T-helper 1 cell treated with Interleukin-12 subunit alpha and Interleukin-12 subunit beta and Interleukin-4 antibody, amounts not matched to agents 30 μg/mL and 1 μg/mL, for 36 hours (primary cell): ENCODE measurements around the gene CCDC167.

Source experiments
- H3K27ac Mint-ChIP-seq: one replicate; pipeline ENCODE4 v1.8.0; 2021; ENCODE audit warnings: mild to moderate bottlenecking, mixed read lengths
- H3K27me3 Mint-ChIP-seq: one replicate; pipeline ENCODE4 v1.8.0; 2021; ENCODE audit warnings: low read depth, mixed read lengths
- H3K36me3 Mint-ChIP-seq: one replicate; pipeline ENCODE4 v1.8.0; 2021; ENCODE audit warnings: low read depth, mixed read lengths
- H3K4me1 Mint-ChIP-seq: one replicate; pipeline ENCODE4 v1.8.0; 2021; ENCODE audit warnings: low read depth, mixed read lengths
- H3K4me3 Mint-ChIP-seq: one replicate; pipeline ENCODE4 v1.8.0; 2021; ENCODE audit warnings: mild to moderate bottlenecking, moderate library complexity, mixed read lengths
- H3K9me3 Mint-ChIP-seq: one replicate; pipeline ENCODE4 v1.8.0; 2021; ENCODE audit warnings: mixed read lengths

CCDC167 gene

GRCh38 chr6:37482606-37483251 is 17.0 kb downstream of the CCDC167 start:
- H3K9me3 Mint-ChIP-seq: no peaks in the 10 kb centered on the region
- H3K4me1 Mint-ChIP-seq: peaks cover 2% of the 10 kb centered on the region
- H3K36me3 Mint-ChIP-seq: peaks cover 24% of the 10 kb centered on the region
- no peak overlapping the region for H3K27ac Mint-ChIP-seq
- H3K27me3 Mint-ChIP-seq: no peaks in the 10 kb centered on the region
- H3K4me3 Mint-ChIP-seq: no peak overlapping the region

GRCh38 chr6:37481711-37482605 is 17.7 kb downstream of the CCDC167 start:
- peaks cover 2% of the 10 kb centered on the region for H3K4me1 Mint-ChIP-seq
- no peaks in the 10 kb centered on the region for H3K27me3 Mint-ChIP-seq
- H3K4me3 Mint-ChIP-seq: no peak overlapping the region
- peaks cover 27% of the 10 kb centered on the region for H3K36me3 Mint-ChIP-seq
- no peaks in the 10 kb centered on the region for H3K9me3 Mint-ChIP-seq
- no peak overlapping the region for H3K27ac Mint-ChIP-seq

- Mint-ChIP-seq H3K4me3 (no peak overlapping the region), H3K27ac (no peak overlapping the region), H3K36me3 (peaks cover 29% of the 10 kb centered on the region), H3K27me3 (no peaks in the 10 kb centered on the region), H3K9me3 (no peaks in the 10 kb centered on the region), H3K4me1 (peaks cover 2% of the 10 kb centered on the region)
These were observed 18.6 kb downstream of the CCDC167 start for GRCh38 chr6:37480951-37481534.

- Mint-ChIP-seq H3K36me3 (peaks cover 30% of the 10 kb centered on the region), H3K9me3 (no peaks in the 10 kb centered on the region), H3K4me3 (no peak overlapping the region), H3K27ac (no peak overlapping the region), H3K4me1 (peaks cover 2% of the 10 kb centered on the region), H3K27me3 (no peaks in the 10 kb centered on the region)
These were observed 19.5 kb downstream of the CCDC167 start for GRCh38 chr6:37480118-37480736.

GRCh38 chr6:37479266-37479854 is 20.3 kb downstream of the CCDC167 start:
- Mint-ChIP-seq H3K4me1 (peaks cover 2% of the 10 kb centered on the region), H3K4me3 (no peak overlapping the region), H3K36me3 (peaks cover 31% of the 10 kb centered on the region), H3K9me3 (no peaks in the 10 kb centered on the region), H3K27me3 (no peaks in the 10 kb centered on the region), H3K27ac (no peak overlapping the region)

GRCh38 chr6:37478827-37479226 is 20.9 kb downstream of the CCDC167 start:
- H3K36me3 Mint-ChIP-seq: peaks cover 35% of the 10 kb centered on the region
- H3K27me3 Mint-ChIP-seq: no peaks in the 10 kb centered on the region

GRCh38 chr6:37477656-37478435 is 21.8 kb downstream of the CCDC167 start:
- Mint-ChIP-seq H3K9me3 (no peaks in the 10 kb centered on the region), H3K4me1 (no peaks in the 10 kb centered on the region), H3K27me3 (no peaks in the 10 kb centered on the region), H3K36me3 (peaks cover 31% of the 10 kb centered on the region), H3K27ac (no peak overlapping the region), H3K4me3 (no peak overlapping the region)

More at GRCh38 chr6:37478827-37479226, 20.9 kb downstream of the CCDC167 start:
- Mint-ChIP-seq H3K9me3 (no peaks in the 10 kb centered on the region), H3K4me1 (peaks cover 2% of the 10 kb centered on the region), H3K4me3 (no peak overlapping the region), H3K27ac (no peak overlapping the region)

GRCh38 chr6:37477191-37477590 is 22.5 kb downstream of the CCDC167 start:
- Mint-ChIP-seq H3K36me3 (peaks cover 28% of the 10 kb centered on the region), H3K4me3 (no peak overlapping the region), H3K27me3 (no peaks in the 10 kb centered on the region), H3K4me1 (no peaks in the 10 kb centered on the region), H3K9me3 (no peaks in the 10 kb centered on the region), H3K27ac (no peak overlapping the region)

- Mint-ChIP-seq H3K36me3 (peaks cover 36% of the 10 kb centered on the region), H3K4me3 (no peak overlapping the region), H3K27ac (no peak overlapping the region), H3K27me3 (no peaks in the 10 kb centered on the region), H3K4me1 (no peaks in the 10 kb centered on the region), H3K9me3 (no peaks in the 10 kb centered on the region)
These were observed 25.4 kb downstream of the CCDC167 start for GRCh38 chr6:37474316-37474715.

GRCh38 chr6:37473364-37474095 is 26.2 kb downstream of the CCDC167 start:
- H3K4me1 Mint-ChIP-seq: no peaks in the 10 kb centered on the region
- H3K4me3 Mint-ChIP-seq: no peak overlapping the region
- H3K36me3 Mint-ChIP-seq: peaks cover 31% of the 10 kb centered on the region
- no peaks in the 10 kb centered on the region for H3K9me3 Mint-ChIP-seq
- no peaks in the 10 kb centered on the region for H3K27me3 Mint-ChIP-seq
- H3K27ac Mint-ChIP-seq: no peak overlapping the region

- no peak overlapping the region for H3K4me3 Mint-ChIP-seq
- H3K9me3 Mint-ChIP-seq: peaks cover 5% of the 10 kb centered on the region
- peaks cover 8% of the 10 kb centered on the region for H3K4me1 Mint-ChIP-seq
- no peaks in the 10 kb centered on the region for H3K27me3 Mint-ChIP-seq
- H3K27ac Mint-ChIP-seq: no peak overlapping the region
- H3K36me3 Mint-ChIP-seq: peaks cover 49% of the 10 kb centered on the region
These were observed 32.0 kb downstream of the CCDC167 start for GRCh38 chr6:37467718-37468117.

GRCh38 chr6:37463110-37463509 is 36.6 kb downstream of the CCDC167 start:
- H3K4me3 Mint-ChIP-seq: no peak overlapping the region
- peaks cover 8% of the 10 kb centered on the region for H3K4me1 Mint-ChIP-seq
- no peaks in the 10 kb centered on the region for H3K27me3 Mint-ChIP-seq
- H3K36me3 Mint-ChIP-seq: peaks cover 61% of the 10 kb centered on the region
- no peak overlapping the region for H3K27ac Mint-ChIP-seq
- peaks cover 5% of the 10 kb centered on the region for H3K9me3 Mint-ChIP-seq

- Mint-ChIP-seq H3K36me3 (peaks cover 62% of the 10 kb centered on the region), H3K4me3 (no peak overlapping the region), H3K27me3 (no peaks in the 10 kb centered on the region), H3K4me1 (peaks cover 6% of the 10 kb centered on the region), H3K9me3 (no peaks in the 10 kb centered on the region), H3K27ac (no peak overlapping the region)
These were observed 38.9 kb downstream of the CCDC167 start for GRCh38 chr6:37460805-37461204.
